Esophagus squamous epithelium (tissue), 5 donors: ENCODE results near the gene KCNMA1. TPM values are rescaled to one million over a fixed set of nuclear protein-coding genes. Genes with fewer than 3 reads are reported as not detected.

Experiments
- DNase-seq: peaks from one replicate; lab custom pipeline; 2025; lab: John Stamatoyannopoulos, UW
- H3K27ac ChIP-seq, 4 donors: fragments of 200-600 bp; sonication (generic); one replicate each; pipeline ENCODE4 v1.5.1; 2016 to 2019; ENCODE audit warnings: mild to moderate bottlenecking in 1 of 4
- H3K27me3 ChIP-seq, 4 donors: fragments of 200-600 bp; sonication (generic); 1 replicate in 3 of 4; 2 replicates in 1 of 4; pipeline versions ENCODE4 v1.5.1 to v1.6.0; 2017 to 2021; ENCODE audit warnings: antibody characterized with exemption in 1 of 4
- H3K36me3 ChIP-seq, 3 donors: fragments of 200-600 bp; sonication (generic); one replicate each; pipeline ENCODE4 v1.5.1; 2016 to 2019
- H3K4me1 ChIP-seq, 3 donors: fragments of 200-600 bp; sonication (generic); one replicate each; pipeline ENCODE4 v1.5.1; 2017 to 2019
- H3K4me3 ChIP-seq, 4 donors: fragments of 200-600 bp; sonication (generic); 1 replicate in 3 of 4; 2 replicates in 1 of 4; pipeline ENCODE4 v1.5.1; 2016 to 2019; ENCODE audit warnings: mild to moderate bottlenecking in 2 of 4, moderate library complexity in 1 of 4
- H3K9me3 ChIP-seq, 3 donors: fragments of 200-600 bp; sonication (generic); one replicate each; pipeline ENCODE4 v1.5.1; 2016 to 2019
- CTCF ChIP-seq, 6 experiments: fragments of 450-650 bp in 4 of 6; fragments of 200-600 bp in 2 of 6; sonication (generic) in 2 of 6; IDR thresholded peaks; one replicate each; pipeline ENCODE4 v1.5.1; 2016 to 2019; ENCODE audit warnings: antibody characterized with exemption in 6 of 6, mild to moderate bottlenecking in 4 of 6, moderate library complexity in 4 of 6
- POLR2A ChIP-seq, 4 donors: fragments of 450-650 bp; IDR thresholded peaks; one replicate each; pipeline ENCODE4 v1.6.1; 2017; ENCODE audit warnings: antibody characterized with exemption in 4 of 4, mild to moderate bottlenecking in 4 of 4, moderate library complexity in 3 of 4
- WGBS, 2 donors: methylation state at CpG; one replicate each; pipeline ENCODE4 v1.1.5; 2018; 5-methylcytosine and 5-hydroxymethylcytosine counted together
- intact Hi-C: fragments of 100-400 bp; cut with DNase I; formaldehyde crosslinking; loops from one replicate; pipeline ENCODE4 v1.15.0; 2022
- total RNA-seq, 4 donors: library from RNA; depleted of rRNA; stranded (reverse); fragments of >200 nt; gene quantifications; one replicate each; pipeline ENCODE4 v1.1.0, GENCODE V29; 2016
- donor health status: DM: yes; HTN: yes; CAD: no.

Gene KCNMA1
- total RNA-seq, 4 donors from 2014 or later: 7.5 to 74.2 (median 18.0) TPM

GRCh38 chr10:77613476-77614130 lies 24.0 kb downstream of the KCNMA1 start:
- DNase-seq: no peak
- peak overlapping the region; percentile 80 to 93 (median 86) for H3K27ac ChIP-seq
- 8 to 36% methylated on average over 9 of the region's 9 CpGs for WGBS, 2 donors

DNA sequence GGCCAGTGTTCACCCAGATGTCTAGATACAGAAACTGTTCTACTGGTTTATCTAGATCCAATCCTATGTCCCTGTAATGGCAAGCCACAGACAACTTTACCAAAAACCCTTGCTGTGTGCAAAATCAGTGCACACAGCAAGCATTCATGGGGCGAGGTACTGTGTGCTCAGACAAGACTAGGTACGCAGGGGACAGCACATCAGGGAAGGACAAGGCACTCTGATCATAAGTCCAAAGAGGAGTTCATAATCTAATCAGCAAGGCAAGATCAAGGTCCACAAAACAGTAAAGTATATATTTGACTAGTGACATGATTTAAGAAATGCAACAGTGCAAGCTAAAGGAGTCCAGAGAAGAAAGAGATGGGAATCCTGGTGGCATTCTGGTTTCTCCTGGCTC lies 25.9 kb downstream of the KCNMA1 start:
- peaks cover 32 to 89% (median 34%) of the 10 kb centered on the region in 3 donors for H3K4me1 ChIP-seq
- H3K4me3 ChIP-seq: no peak overlapping the region
- H3K36me3 ChIP-seq: no peaks in the 10 kb centered on the region
- TF ChIP-seq CTCF (IDR thresholded peaks at IDR 0.05): no peak
- no peak for TF ChIP-seq POLR2A (IDR thresholded peaks at IDR 0.05)
- H3K9me3 ChIP-seq: no peaks in the 10 kb centered on the region
- no peak for DNase-seq
- H3K27ac ChIP-seq: no peak overlapping the region
- H3K27me3 ChIP-seq: peaks cover 0 to 5% (median 0%) of the 10 kb centered on the region in 4 donors
- intact Hi-C loops: no loop called here
- 94% methylated on average over 2 of the region's 2 CpGs for WGBS, 2 donors

More at GRCh38 chr10:77613476-77614130, 24.0 kb downstream of the KCNMA1 start:
- H3K27me3 ChIP-seq: peaks cover 0 to 5% (median 0%) of the 10 kb centered on the region in 4 donors
- H3K4me3 ChIP-seq: no peak overlapping the region
- no peak for TF ChIP-seq CTCF (IDR thresholded peaks at IDR 0.05)
- no peak for TF ChIP-seq POLR2A (IDR thresholded peaks at IDR 0.05)
- no peaks in the 10 kb centered on the region for H3K36me3 ChIP-seq
- intact Hi-C loops: no loop called here
- H3K4me1 ChIP-seq: peaks cover 32 to 82% (median 32%) of the 10 kb centered on the region in 3 donors
- H3K9me3 ChIP-seq: no peaks in the 10 kb centered on the region

- no peaks in the 10 kb centered on the region for H3K9me3 ChIP-seq
- H3K36me3 ChIP-seq: no peaks in the 10 kb centered on the region
- 91 to 92% methylated on average over 5 of the region's 5 CpGs for WGBS, 2 donors
- H3K4me1 ChIP-seq: peaks cover 32 to 91% (median 36%) of the 10 kb centered on the region in 3 donors
- DNase-seq: no peak
- no peak overlapping the region for H3K4me3 ChIP-seq
- TF ChIP-seq CTCF (IDR thresholded peaks at IDR 0.05) (no peak), POLR2A (IDR thresholded peaks at IDR 0.05) (no peak)
- H3K27me3 ChIP-seq: peaks cover 0 to 5% (median 0%) of the 10 kb centered on the region in 4 donors
- intact Hi-C loops: no loop called here
- H3K27ac ChIP-seq: no peak overlapping the region
These were observed 26.4 kb downstream of the KCNMA1 start for GRCh38 chr10:77611221-77611620.

- peak overlapping the region in 2 of 4 donors; percentile 11 to 14 for H3K27ac ChIP-seq
- H3K9me3 ChIP-seq: no peaks in the 10 kb centered on the region
- H3K4me1 ChIP-seq: peaks cover 24 to 91% (median 26%) of the 10 kb centered on the region in 3 donors
- TF ChIP-seq POLR2A (IDR thresholded peaks at IDR 0.05) (no peak), CTCF (IDR thresholded peaks at IDR 0.05) (no peak)
- DNase-seq: no peak
- intact Hi-C loops: no loop called here
- H3K4me3 ChIP-seq: no peak overlapping the region
- H3K27me3 ChIP-seq: no peaks in the 10 kb centered on the region
- 67 to 74% methylated on average over 5 of the region's 5 CpGs for WGBS, 2 donors
- no peaks in the 10 kb centered on the region for H3K36me3 ChIP-seq
These were observed 27.8 kb downstream of the KCNMA1 start for GRCh38 chr10:77609781-77610272.

GRCh38 chr10:77608281-77608680 lies 29.3 kb downstream of the KCNMA1 start:
- no peaks in the 10 kb centered on the region for H3K27me3 ChIP-seq
- 88 to 97% methylated on average over 7 of the region's 9 CpGs for WGBS, 2 donors

More at GRCh38 chr10:77608281-77608680, 29.3 kb downstream of the KCNMA1 start:
- TF ChIP-seq POLR2A (IDR thresholded peaks at IDR 0.05) (no peak), CTCF (IDR thresholded peaks at IDR 0.05) (no peak)
- DNase-seq: no peak
- Histone ChIP-seq H3K27ac (no peak overlapping the region), H3K9me3 (no peaks in the 10 kb centered on the region), H3K4me3 (no peak overlapping the region), H3K4me1 (peaks cover 14 to 91% (median 23%) of the 10 kb centered on the region in 3 donors), H3K36me3 (no peaks in the 10 kb centered on the region)
- intact Hi-C loops: no loop called here
